SK-N-SH treated with all-trans-retinoic acid at 6 μM for 48 hours (cell line): Measurements from ENCODE around the gene SCIMP.

Source experiments
- BACH2 ChIP-seq: fragments of 250-450 bp; sonication (Bioruptor Pico); IDR thresholded peaks from 2 replicates; pipeline ENCODE4 v1.9.0; 2021; ENCODE audit warnings: mild to moderate bottlenecking, borderline replicate concordance
- CSRNP3 ChIP-seq: fragments of 250-450 bp; sonication (Bioruptor Pico); IDR thresholded peaks from 2 replicates; pipeline ENCODE4 v1.5.1; 2021; ENCODE audit warnings: mild to moderate bottlenecking, moderate library complexity
- GLIS3 ChIP-seq: fragments of 250-450 bp; sonication (Bioruptor Pico); IDR thresholded peaks from 2 replicates; pipeline ENCODE4 v1.5.0; 2020; ENCODE audit warnings: mild to moderate bottlenecking, moderate library complexity
- RARB ChIP-seq: fragments of 250-450 bp; sonication (Bioruptor Pico); IDR thresholded peaks from 2 replicates; pipeline ENCODE4 v1.8.0; 2021; ENCODE audit warnings: mild to moderate bottlenecking, moderate library complexity
- SNAI2 ChIP-seq: fragments of 250-450 bp; sonication (Bioruptor Pico); IDR thresholded peaks from 2 replicates; pipeline ENCODE4 v1.5.0; 2020; ENCODE audit warnings: mild to moderate bottlenecking, moderate library complexity
- TOX ChIP-seq: fragments of 250-450 bp; sonication (Bioruptor Pico); IDR thresholded peaks from 2 replicates; pipeline ENCODE4 v1.8.0; 2021; ENCODE audit warnings: mild to moderate bottlenecking, moderate library complexity, borderline replicate concordance
- ZFP30 ChIP-seq: fragments of 450-650 bp; formaldehyde crosslinking; IDR thresholded peaks from 2 replicates; pipeline ENCODE4 v1.5.0; 2022; ENCODE audit warnings: mild to moderate bottlenecking, moderate library complexity
- ZNF70 ChIP-seq: fragments of 450-650 bp; formaldehyde crosslinking; IDR thresholded peaks from 2 replicates; pipeline ENCODE4 v1.5.0; 2020; ENCODE audit warnings: mild to moderate bottlenecking, moderate library complexity
- TF ChIP-seq, protein P1 (sequence below): fragments of 250-450 bp; sonication (Bioruptor Pico); IDR thresholded peaks from 2 replicates; pipeline ENCODE4 v1.8.0; 2020; ENCODE audit warnings: mild to moderate bottlenecking, moderate library complexity, borderline replicate concordance
- TF ChIP-seq, protein P2 (sequence below): fragments of 250-450 bp; sonication (Bioruptor Pico); IDR thresholded peaks from 2 replicates; pipeline ENCODE4 v1.5.1; 2020; ENCODE audit warnings: low read depth, mild to moderate bottlenecking, moderate library complexity

- TF ChIP-seq, protein P1, sequence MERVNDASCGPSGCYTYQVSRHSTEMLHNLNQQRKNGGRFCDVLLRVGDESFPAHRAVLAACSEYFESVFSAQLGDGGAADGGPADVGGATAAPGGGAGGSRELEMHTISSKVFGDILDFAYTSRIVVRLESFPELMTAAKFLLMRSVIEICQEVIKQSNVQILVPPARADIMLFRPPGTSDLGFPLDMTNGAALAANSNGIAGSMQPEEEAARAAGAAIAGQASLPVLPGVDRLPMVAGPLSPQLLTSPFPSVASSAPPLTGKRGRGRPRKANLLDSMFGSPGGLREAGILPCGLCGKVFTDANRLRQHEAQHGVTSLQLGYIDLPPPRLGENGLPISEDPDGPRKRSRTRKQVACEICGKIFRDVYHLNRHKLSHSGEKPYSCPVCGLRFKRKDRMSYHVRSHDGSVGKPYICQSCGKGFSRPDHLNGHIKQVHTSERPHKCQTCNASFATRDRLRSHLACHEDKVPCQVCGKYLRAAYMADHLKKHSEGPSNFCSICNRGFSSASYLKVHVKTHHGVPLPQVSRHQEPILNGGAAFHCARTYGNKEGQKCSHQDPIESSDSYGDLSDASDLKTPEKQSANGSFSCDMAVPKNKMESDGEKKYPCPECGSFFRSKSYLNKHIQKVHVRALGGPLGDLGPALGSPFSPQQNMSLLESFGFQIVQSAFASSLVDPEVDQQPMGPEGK (CRISPR knock-in tag): no peak
- no peak for TF ChIP-seq CSRNP3 (CRISPR knock-in tag)
- no peak for TF ChIP-seq RARB (CRISPR knock-in tag)
- TF ChIP-seq ZNF70 (CRISPR knock-in tag): no peak
- TF ChIP-seq, protein P2, sequence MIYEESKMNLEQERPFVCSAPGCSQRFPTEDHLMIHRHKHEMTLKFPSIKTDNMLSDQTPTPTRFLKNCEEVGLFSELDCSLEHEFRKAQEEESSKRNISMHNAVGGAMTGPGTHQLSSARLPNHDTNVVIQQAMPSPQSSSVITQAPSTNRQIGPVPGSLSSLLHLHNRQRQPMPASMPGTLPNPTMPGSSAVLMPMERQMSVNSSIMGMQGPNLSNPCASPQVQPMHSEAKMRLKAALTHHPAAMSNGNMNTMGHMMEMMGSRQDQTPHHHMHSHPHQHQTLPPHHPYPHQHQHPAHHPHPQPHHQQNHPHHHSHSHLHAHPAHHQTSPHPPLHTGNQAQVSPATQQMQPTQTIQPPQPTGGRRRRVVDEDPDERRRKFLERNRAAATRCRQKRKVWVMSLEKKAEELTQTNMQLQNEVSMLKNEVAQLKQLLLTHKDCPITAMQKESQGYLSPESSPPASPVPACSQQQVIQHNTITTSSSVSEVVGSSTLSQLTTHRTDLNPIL (CRISPR knock-in tag): no peak
- TF ChIP-seq BACH2 (CRISPR knock-in tag): no peak
- no peak for TF ChIP-seq ZFP30
- TF ChIP-seq SNAI2 (CRISPR knock-in tag): no peak
- no peak for TF ChIP-seq GLIS3 (CRISPR knock-in tag)
- TF ChIP-seq TOX (CRISPR knock-in tag): no peak
Observed at GRCh38 chr17:5264893-5265292, 30.2 kb upstream of the SCIMP start.
